Kidney epithelial cell (primary cell): Measurements from ENCODE around the gene GAMT. TPM values are rescaled to one million over a fixed set of nuclear protein-coding genes. Genes with fewer than 3 reads are reported as not detected.

Experiments used
- DNase-seq: peaks from one replicate; pipeline ENCODE4 v3.0.0-alpha.2; 2010; ENCODE audit warnings: low read depth
- H3K27me3 ChIP-seq: 2 replicates; pipeline ENCODE4 v1.6.0; 2011; ENCODE audit warnings: low read length; ENCODE audit not compliant: control insufficient read depth, insufficient read depth
- H3K36me3 ChIP-seq: 2 replicates; pipeline ENCODE4 v1.5.1; 2011; ENCODE audit warnings: low read length; ENCODE audit not compliant: control insufficient read depth, insufficient read depth
- H3K4me3 ChIP-seq: 2 replicates; pipeline ENCODE4 v1.5.1; 2011; ENCODE audit warnings: low read depth, mild to moderate bottlenecking, control low read depth, low read length
- total RNA-seq: library from RNA; depleted of rRNA; stranded (reverse); fragments of >200 nt; gene quantifications from 2 replicates; pipeline ENCODE4 v1.2.3, GENCODE V29; 2015
- TF ChIP-seq, protein P1 (sequence below): IDR thresholded peaks from 2 replicates; pipeline ENCODE4 v1.5.1; 2011; ENCODE audit warnings: mild to moderate bottlenecking, moderate library complexity, low read length, control low read depth, inconsistent platforms; ENCODE audit not compliant: insufficient read depth, poor library complexity, severe bottlenecking

GAMT gene
- total RNA-seq, 1 donor from 2014 or later = 20.3 TPM

DNA sequence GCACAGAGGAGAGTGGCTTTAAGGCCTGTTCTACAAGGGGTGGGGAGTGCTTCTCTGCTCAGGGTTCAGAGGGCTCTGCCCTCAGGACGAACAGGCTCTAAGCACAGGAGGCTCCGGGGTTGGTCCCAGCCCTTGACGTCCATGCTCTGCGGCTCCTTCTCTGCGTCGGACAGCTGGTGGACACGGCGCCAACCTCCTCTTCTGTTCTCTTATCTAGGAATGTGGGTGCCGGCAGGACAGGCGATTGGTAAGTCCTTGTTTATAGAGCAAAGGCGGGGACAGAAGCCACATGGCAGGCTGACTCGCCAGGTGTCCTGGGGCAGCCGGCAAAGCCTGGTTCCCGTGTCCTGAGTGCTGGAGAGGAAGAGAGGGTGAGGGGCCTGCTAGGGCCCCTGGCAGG lies 28.4 kb upstream of the GAMT start:
- TF ChIP-seq, protein P1, sequence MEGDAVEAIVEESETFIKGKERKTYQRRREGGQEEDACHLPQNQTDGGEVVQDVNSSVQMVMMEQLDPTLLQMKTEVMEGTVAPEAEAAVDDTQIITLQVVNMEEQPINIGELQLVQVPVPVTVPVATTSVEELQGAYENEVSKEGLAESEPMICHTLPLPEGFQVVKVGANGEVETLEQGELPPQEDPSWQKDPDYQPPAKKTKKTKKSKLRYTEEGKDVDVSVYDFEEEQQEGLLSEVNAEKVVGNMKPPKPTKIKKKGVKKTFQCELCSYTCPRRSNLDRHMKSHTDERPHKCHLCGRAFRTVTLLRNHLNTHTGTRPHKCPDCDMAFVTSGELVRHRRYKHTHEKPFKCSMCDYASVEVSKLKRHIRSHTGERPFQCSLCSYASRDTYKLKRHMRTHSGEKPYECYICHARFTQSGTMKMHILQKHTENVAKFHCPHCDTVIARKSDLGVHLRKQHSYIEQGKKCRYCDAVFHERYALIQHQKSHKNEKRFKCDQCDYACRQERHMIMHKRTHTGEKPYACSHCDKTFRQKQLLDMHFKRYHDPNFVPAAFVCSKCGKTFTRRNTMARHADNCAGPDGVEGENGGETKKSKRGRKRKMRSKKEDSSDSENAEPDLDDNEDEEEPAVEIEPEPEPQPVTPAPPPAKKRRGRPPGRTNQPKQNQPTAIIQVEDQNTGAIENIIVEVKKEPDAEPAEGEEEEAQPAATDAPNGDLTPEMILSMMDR = no peak
- Histone ChIP-seq H3K27me3 (no peaks in the 10 kb centered on the region), H3K4me3 (no peak overlapping the region), H3K36me3 (peaks cover 14% of the 10 kb centered on the region)
- DNase-seq = no peak

DNA sequence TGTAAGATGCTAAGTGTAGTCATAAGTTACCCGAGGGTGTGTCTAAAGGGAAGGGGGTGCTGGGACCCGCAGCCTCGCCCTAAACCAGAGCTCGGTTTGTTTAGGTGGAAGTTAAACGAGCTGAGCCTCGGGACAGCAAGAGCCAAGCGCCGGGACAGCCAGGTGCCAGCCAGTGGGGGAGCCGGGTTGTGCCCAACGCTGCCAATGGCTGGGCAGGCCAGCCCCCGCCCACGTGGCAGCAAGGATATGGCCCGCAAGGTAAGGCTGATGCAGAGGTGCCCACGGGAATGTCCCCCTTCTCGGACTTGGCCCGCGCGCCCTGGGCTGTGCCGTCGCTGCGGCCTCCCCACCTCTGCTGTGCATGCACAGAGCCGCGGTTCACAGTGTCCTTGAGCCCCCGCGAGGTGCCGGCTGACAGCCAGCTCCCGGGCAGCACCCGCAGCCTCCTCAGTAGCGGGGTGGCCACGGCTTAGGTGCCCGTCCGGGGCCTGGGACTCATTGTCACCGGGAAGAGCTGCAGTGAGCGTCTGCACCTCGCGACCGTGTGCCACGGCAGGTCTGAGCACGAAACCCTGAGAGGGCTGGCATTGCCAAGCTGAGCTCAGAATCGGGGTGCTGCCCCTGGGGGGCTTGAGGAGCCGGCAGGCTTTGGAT lies 27.5 kb upstream of the GAMT start:
- H3K27me3 ChIP-seq = no peaks in the 10 kb centered on the region
- no peak for DNase-seq
- peaks cover 17% of the 10 kb centered on the region for H3K36me3 ChIP-seq
- TF ChIP-seq, protein P1 = no peak
- H3K4me3 ChIP-seq = no peak overlapping the region

DNA sequence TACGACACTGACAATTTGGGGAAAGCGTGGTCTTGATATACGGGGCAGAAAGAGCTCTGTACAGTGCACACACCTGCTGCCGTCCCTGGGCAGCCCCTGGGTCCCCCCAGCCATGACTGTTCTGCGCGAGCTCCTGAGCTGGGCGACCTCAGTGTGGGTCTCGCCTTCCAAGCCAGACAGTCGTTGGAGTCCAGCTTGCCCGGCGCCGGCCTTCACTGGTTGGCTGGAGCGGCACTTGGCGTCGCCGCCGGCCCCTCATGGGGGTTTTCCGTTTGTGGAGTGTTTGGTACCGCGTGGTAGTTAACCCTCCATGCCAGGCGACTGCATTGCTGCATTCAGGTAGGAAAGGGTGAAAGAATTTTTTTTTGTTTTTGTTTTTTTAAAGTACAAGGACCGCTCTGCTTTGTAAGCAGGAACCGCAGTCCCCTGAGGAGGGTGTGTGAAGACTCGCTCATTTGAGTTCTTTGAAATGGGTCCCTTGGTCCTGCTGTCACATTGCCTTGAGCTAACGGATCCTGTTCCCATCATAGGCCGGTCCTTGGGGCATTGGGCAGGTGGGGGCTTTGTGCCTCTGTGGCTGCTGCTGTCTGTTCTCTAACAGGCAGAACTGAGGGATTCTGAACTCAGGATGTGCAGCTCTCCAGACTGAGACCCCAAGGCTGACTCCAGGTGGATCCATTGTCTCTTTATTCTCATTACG lies 26.0 kb upstream of the GAMT start:
- TF ChIP-seq, protein P1 = no peak
- H3K27me3 ChIP-seq = no peaks in the 10 kb centered on the region
- no peak for DNase-seq
- peaks cover 16% of the 10 kb centered on the region for H3K36me3 ChIP-seq
- H3K4me3 ChIP-seq = no peak overlapping the region

DNA sequence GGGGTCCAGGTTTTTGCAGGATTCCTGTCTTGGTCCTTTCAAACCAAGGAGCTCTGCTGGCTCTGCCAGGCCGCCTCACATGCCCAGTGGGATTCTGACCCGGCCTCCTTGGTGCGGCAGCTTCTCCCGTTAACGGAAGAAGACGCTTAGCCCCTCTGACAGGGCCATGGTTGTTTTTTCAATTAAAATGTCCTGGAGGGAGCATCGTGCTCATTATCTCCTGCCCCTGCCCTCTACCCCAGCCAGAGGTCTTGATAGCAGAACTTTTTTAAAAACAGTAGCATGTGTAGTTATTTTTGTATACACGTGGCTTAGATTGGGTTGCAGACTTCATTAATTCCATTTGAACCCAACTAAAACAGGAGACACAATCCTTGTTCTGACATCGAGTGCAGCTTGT lies 25.4 kb upstream of the GAMT start:
- Histone ChIP-seq H3K4me3 (no peak overlapping the region), H3K27me3 (no peaks in the 10 kb centered on the region), H3K36me3 (peaks cover 17% of the 10 kb centered on the region)
- TF ChIP-seq, protein P1 = no peak
- no peak for DNase-seq

DNA sequence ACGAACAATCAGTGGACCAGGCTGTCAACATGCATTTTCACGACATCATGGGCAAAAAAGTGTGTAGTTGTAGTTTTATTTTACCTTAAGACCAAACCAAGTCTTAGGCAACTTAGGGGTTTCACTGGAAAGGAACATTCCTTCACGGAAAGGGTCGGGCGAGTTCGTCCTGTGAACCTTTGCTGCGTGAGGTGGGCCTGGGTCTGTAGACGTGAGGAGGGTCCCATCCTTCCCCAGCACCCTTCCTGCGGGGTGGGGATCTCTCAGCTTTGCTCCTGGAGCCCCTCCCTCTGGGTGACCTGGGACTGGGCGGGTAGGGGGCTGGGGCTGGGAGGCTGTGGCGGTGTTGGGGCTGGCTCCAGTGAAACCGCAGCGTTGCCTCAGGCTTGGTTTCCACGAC lies 24.6 kb upstream of the GAMT start:
- TF ChIP-seq, protein P1 = no peak
- no peak overlapping the region for H3K4me3 ChIP-seq
- H3K27me3 ChIP-seq = no peaks in the 10 kb centered on the region
- H3K36me3 ChIP-seq = peaks cover 18% of the 10 kb centered on the region
- DNase-seq = no peak
